Measurements from ENCODE around the gene CCDC137. TPM values are rescaled to one million over a fixed set of nuclear protein-coding genes. Genes with fewer than 3 reads are reported as not detected.

CCDC137 gene
- total and polyA plus RNA-seq, 2 of the 13 experiments (the other 11 are each of a cell fraction or from before 2014, with no cell fraction given) = 14.6 to 39.1 TPM

DNA sequence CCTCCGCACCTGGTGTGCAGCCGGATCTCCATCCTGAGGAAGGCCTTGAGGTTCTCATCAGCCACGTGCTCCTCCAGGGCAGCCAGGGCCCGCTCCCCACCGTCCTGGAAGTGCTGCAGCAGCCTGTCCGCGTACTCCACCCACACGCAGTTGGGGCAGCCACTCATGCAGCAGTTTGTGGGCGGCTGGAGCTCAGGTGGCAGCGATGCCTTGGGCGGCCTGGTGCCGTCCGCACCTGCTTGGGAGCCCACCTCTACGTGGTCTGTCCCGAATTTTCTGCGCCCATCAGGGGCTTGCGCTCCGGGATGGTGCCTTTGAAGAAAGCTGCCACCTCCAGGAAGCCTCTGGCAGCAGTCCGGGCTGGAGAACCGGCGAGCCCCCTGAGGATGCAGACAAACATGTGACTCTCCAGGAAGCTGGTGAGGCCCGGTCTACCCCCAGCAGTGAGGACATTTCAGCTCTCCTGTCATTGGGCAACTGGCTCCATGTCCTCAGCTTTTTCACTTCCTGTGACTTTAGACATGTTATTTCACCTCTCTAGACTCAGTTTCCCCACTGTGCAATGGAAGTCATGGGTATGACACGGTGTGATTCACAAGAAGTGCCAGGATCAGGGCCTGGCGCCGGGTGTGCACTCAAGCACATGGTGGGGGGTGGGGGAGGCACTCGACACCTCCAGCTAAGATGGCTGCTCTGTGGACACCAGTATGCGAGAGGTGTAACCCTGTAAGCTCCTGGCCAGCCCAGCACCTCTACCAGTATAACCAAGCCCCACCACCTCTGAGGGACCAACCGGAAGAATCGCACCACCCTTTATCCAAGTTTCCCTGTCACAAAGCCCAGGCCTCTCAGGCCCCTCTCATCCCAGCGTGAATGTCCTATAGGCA, 1.1 kb upstream of the CCDC137 start (continued):
- TF ChIP-seq ZBTB38 (CRISPR knock-in tag; IDR thresholded peaks at IDR 0.05) (peak; percentile 80), ZNF563 (CRISPR knock-in tag; IDR thresholded peaks at IDR 0.05) (0 out of 2 replicates have a peak, but pooled peaks have one; percentile 9), SNAPC2 (CRISPR knock-in tag; IDR thresholded peaks at IDR 0.05) (no peak), ARHGAP35 (CRISPR knock-in tag; IDR thresholded peaks at IDR 0.05; ENCODE audit: borderline replicate concordance) (0 out of 2 replicates have a peak, but pooled peaks have one; percentile 7), ZNF230 (CRISPR knock-in tag; IDR thresholded peaks at IDR 0.05) (0 out of 2 replicates have a peak, but pooled peaks have one; percentile 9), ZNF709 (CRISPR knock-in tag; IDR thresholded peaks at IDR 0.05) (no peak), KMT2B (CRISPR knock-in tag; IDR thresholded peaks at IDR 0.05) (no peak), ARID2 (CRISPR knock-in tag; IDR thresholded peaks at IDR 0.05; ENCODE audit: borderline replicate concordance) (peak; percentile 64; the same call in 1 of the 2 replicates), ZXDC (CRISPR knock-in tag; IDR thresholded peaks at IDR 0.05) (no peak), ZNF879 (CRISPR knock-in tag; IDR thresholded peaks at IDR 0.05) (peak; percentile 29; the same call in 1 of the 2 replicates), SMYD3 (CRISPR knock-in tag; IDR thresholded peaks at IDR 0.05) (0 out of 2 replicates have a peak, but pooled peaks have one; percentile 30), ZNF780A (CRISPR knock-in tag; IDR thresholded peaks at IDR 0.05) (no peak), ZNF136 (CRISPR knock-in tag; IDR thresholded peaks at IDR 0.05; ENCODE audit: low read depth) (no peak)
- TF ChIP-seq, protein P1, sequence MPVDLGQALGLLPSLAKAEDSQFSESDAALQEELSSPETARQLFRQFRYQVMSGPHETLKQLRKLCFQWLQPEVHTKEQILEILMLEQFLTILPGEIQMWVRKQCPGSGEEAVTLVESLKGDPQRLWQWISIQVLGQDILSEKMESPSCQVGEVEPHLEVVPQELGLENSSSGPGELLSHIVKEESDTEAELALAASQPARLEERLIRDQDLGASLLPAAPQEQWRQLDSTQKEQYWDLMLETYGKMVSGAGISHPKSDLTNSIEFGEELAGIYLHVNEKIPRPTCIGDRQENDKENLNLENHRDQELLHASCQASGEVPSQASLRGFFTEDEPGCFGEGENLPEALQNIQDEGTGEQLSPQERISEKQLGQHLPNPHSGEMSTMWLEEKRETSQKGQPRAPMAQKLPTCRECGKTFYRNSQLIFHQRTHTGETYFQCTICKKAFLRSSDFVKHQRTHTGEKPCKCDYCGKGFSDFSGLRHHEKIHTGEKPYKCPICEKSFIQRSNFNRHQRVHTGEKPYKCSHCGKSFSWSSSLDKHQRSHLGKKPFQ (CRISPR knock-in tag; IDR thresholded peaks at IDR 0.05; ENCODE audit: insufficient replicate concordance) = peak; percentile 71
- TF ChIP-seq, protein P2, sequence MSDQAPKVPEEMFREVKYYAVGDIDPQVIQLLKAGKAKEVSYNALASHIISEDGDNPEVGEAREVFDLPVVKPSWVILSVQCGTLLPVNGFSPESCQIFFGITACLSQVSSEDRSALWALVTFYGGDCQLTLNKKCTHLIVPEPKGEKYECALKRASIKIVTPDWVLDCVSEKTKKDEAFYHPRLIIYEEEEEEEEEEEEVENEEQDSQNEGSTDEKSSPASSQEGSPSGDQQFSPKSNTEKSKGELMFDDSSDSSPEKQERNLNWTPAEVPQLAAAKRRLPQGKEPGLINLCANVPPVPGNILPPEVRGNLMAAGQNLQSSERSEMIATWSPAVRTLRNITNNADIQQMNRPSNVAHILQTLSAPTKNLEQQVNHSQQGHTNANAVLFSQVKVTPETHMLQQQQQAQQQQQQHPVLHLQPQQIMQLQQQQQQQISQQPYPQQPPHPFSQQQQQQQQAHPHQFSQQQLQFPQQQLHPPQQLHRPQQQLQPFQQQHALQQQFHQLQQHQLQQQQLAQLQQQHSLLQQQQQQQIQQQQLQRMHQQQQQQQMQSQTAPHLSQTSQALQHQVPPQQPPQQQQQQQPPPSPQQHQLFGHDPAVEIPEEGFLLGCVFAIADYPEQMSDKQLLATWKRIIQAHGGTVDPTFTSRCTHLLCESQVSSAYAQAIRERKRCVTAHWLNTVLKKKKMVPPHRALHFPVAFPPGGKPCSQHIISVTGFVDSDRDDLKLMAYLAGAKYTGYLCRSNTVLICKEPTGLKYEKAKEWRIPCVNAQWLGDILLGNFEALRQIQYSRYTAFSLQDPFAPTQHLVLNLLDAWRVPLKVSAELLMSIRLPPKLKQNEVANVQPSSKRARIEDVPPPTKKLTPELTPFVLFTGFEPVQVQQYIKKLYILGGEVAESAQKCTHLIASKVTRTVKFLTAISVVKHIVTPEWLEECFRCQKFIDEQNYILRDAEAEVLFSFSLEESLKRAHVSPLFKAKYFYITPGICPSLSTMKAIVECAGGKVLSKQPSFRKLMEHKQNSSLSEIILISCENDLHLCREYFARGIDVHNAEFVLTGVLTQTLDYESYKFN (CRISPR knock-in tag; conservative IDR thresholded peaks at IDR 0.05) = no peak; the same call in 1 of the 2 replicates
- TF ChIP-seq, protein P3, sequence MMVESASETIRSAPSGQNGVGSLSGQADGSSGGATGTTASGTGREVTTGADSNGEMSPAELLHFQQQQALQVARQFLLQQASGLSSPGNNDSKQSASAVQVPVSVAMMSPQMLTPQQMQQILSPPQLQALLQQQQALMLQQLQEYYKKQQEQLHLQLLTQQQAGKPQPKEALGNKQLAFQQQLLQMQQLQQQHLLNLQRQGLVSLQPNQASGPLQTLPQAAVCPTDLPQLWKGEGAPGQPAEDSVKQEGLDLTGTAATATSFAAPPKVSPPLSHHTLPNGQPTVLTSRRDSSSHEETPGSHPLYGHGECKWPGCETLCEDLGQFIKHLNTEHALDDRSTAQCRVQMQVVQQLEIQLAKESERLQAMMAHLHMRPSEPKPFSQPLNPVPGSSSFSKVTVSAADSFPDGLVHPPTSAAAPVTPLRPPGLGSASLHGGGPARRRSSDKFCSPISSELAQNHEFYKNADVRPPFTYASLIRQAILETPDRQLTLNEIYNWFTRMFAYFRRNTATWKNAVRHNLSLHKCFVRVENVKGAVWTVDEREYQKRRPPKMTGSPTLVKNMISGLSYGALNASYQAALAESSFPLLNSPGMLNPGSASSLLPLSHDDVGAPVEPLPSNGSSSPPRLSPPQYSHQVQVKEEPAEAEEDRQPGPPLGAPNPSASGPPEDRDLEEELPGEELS (CRISPR knock-in tag; IDR thresholded peaks at IDR 0.05) = no peak
- TF ChIP-seq, protein P4, sequence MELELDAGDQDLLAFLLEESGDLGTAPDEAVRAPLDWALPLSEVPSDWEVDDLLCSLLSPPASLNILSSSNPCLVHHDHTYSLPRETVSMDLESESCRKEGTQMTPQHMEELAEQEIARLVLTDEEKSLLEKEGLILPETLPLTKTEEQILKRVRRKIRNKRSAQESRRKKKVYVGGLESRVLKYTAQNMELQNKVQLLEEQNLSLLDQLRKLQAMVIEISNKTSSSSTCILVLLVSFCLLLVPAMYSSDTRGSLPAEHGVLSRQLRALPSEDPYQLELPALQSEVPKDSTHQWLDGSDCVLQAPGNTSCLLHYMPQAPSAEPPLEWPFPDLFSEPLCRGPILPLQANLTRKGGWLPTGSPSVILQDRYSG (CRISPR knock-in tag; IDR thresholded peaks at IDR 0.05) = no peak
